ENCODE results near the gene AKAP1. TPM values are rescaled to one million over a fixed set of nuclear protein-coding genes. Genes with fewer than 3 reads are reported as not detected.

Gene AKAP1
- total and polyA plus RNA-seq, 2 of the 8 experiments (the other 6 are each of a cell fraction or from before 2014, with no cell fraction given), result 120 to 156 TPM

DNA sequence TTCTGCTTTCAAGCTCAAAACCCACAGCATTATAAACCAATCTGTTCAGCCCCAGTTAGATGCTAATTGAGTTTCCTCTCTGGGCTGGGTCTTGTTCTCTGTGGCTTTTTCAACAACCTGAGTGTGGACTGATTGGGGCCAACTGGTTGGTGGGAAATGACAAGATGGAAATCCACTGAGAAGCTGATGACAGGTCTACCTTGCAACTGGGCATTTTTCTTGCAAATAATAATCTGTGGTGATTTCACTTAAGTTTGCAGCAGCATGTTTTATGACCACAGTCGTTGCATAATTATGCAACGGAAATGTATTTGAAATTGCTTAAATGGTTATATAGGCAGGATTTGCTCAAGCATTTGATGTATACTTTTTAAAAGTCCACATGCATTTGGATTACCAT lies 69.9 kb downstream of the AKAP1 start (continued):
- TF ChIP-seq HDAC6 (IDR thresholded peaks at IDR 0.05; ENCODE audit: low read depth, low read length) (no peak), POLR2AphosphoS5 (IDR thresholded peaks at IDR 0.05; ENCODE audit: low read depth, low read length) (no peak), HDAC2 (IDR thresholded peaks at IDR 0.05; ENCODE audit: borderline replicate concordance in 1 of 2, low read depth in 2 of 2, low read length in 2 of 2) (no peak), SP4 (IDR thresholded peaks at IDR 0.05; ENCODE audit: low read length) (no peak), GTF2F1 (IDR thresholded peaks at IDR 0.05; ENCODE audit: borderline replicate concordance, low read depth, low read length) (no peak)
- TF ChIP-seq, protein P1, sequence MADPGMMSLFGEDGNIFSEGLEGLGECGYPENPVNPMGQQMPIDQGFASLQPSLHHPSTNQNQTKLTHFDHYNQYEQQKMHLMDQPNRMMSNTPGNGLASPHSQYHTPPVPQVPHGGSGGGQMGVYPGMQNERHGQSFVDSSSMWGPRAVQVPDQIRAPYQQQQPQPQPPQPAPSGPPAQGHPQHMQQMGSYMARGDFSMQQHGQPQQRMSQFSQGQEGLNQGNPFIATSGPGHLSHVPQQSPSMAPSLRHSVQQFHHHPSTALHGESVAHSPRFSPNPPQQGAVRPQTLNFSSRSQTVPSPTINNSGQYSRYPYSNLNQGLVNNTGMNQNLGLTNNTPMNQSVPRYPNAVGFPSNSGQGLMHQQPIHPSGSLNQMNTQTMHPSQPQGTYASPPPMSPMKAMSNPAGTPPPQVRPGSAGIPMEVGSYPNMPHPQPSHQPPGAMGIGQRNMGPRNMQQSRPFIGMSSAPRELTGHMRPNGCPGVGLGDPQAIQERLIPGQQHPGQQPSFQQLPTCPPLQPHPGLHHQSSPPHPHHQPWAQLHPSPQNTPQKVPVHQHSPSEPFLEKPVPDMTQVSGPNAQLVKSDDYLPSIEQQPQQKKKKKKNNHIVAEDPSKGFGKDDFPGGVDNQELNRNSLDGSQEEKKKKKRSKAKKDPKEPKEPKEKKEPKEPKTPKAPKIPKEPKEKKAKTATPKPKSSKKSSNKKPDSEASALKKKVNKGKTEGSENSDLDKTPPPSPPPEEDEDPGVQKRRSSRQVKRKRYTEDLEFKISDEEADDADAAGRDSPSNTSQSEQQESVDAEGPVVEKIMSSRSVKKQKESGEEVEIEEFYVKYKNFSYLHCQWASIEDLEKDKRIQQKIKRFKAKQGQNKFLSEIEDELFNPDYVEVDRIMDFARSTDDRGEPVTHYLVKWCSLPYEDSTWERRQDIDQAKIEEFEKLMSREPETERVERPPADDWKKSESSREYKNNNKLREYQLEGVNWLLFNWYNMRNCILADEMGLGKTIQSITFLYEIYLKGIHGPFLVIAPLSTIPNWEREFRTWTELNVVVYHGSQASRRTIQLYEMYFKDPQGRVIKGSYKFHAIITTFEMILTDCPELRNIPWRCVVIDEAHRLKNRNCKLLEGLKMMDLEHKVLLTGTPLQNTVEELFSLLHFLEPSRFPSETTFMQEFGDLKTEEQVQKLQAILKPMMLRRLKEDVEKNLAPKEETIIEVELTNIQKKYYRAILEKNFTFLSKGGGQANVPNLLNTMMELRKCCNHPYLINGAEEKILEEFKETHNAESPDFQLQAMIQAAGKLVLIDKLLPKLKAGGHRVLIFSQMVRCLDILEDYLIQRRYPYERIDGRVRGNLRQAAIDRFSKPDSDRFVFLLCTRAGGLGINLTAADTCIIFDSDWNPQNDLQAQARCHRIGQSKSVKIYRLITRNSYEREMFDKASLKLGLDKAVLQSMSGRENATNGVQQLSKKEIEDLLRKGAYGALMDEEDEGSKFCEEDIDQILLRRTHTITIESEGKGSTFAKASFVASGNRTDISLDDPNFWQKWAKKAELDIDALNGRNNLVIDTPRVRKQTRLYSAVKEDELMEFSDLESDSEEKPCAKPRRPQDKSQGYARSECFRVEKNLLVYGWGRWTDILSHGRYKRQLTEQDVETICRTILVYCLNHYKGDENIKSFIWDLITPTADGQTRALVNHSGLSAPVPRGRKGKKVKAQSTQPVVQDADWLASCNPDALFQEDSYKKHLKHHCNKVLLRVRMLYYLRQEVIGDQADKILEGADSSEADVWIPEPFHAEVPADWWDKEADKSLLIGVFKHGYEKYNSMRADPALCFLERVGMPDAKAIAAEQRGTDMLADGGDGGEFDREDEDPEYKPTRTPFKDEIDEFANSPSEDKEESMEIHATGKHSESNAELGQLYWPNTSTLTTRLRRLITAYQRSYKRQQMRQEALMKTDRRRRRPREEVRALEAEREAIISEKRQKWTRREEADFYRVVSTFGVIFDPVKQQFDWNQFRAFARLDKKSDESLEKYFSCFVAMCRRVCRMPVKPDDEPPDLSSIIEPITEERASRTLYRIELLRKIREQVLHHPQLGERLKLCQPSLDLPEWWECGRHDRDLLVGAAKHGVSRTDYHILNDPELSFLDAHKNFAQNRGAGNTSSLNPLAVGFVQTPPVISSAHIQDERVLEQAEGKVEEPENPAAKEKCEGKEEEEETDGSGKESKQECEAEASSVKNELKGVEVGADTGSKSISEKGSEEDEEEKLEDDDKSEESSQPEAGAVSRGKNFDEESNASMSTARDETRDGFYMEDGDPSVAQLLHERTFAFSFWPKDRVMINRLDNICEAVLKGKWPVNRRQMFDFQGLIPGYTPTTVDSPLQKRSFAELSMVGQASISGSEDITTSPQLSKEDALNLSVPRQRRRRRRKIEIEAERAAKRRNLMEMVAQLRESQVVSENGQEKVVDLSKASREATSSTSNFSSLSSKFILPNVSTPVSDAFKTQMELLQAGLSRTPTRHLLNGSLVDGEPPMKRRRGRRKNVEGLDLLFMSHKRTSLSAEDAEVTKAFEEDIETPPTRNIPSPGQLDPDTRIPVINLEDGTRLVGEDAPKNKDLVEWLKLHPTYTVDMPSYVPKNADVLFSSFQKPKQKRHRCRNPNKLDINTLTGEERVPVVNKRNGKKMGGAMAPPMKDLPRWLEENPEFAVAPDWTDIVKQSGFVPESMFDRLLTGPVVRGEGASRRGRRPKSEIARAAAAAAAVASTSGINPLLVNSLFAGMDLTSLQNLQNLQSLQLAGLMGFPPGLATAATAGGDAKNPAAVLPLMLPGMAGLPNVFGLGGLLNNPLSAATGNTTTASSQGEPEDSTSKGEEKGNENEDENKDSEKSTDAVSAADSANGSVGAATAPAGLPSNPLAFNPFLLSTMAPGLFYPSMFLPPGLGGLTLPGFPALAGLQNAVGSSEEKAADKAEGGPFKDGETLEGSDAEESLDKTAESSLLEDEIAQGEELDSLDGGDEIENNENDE (IDR thresholded peaks at IDR 0.05; ENCODE audit: insufficient replicate concordance, low read length), result no peak

All from H1 (cell line).